SK-N-SH (cell line): ENCODE results near the gene UBA1. TPM values are rescaled to one million over a fixed set of nuclear protein-coding genes. Genes with fewer than 3 reads are reported as not detected.

Experiments used
- CTCF ChIA-PET: fragments of 300-600, 350-600 bp; formaldehyde crosslinking; extraction: SDS; loops from one replicate; lab custom pipeline; 2021; lab: Yijun Ruan, JAX
- POLR2A ChIA-PET: fragments of 350-600 bp; sonication (Branson Sonifier 250); formaldehyde crosslinking; extraction: SDS; loops from one replicate; lab custom pipeline; 2020; ENCODE audit warnings: antibody characterized with exemption, inconsistent platforms; lab: Yijun Ruan, JAX
- DNase-seq: peaks from one replicate; pipeline ENCODE4 v3.0.0; 2012
- H2AFZ ChIP-seq: fragments of 200-600 bp; sonication (generic); 2 replicates; pipeline ENCODE4 v1.8.1; 2016; ENCODE audit warnings: antibody characterized with exemption, mild to moderate bottlenecking, low read depth
- H3F3A ChIP-seq: fragments of 200-600 bp; sonication (generic); replicated peaks from 2 replicates; pipeline ENCODE3; 2016; ENCODE audit warnings: antibody characterized with exemption, mild to moderate bottlenecking; ENCODE audit not compliant: insufficient read depth
- H3K27ac ChIP-seq, 2 experiments: fragments of 200-500 bp in 1 of 2; fragments of 200-600 bp in 1 of 2; sonication (Bioruptor generic) in 1 of 2; sonication (generic), shearing (Covaris generic) in 1 of 2; 2 replicates each; pipeline versions ENCODE4 v1.5.1 to v1.6.1; 2014 to 2016; ENCODE audit warnings: low read depth in 2 of 2, inconsistent platforms in 1 of 2, low read length in 1 of 2, mild to moderate bottlenecking in 1 of 2, mixed read lengths in 1 of 2
- H3K27me3 ChIP-seq: fragments of 200-600 bp; sonication (generic), shearing (Covaris generic); 2 replicates; pipeline ENCODE4 v1.6.1; 2016; ENCODE audit warnings: mixed run types; ENCODE audit not compliant: insufficient read depth
- H3K36me3 ChIP-seq, 2 experiments: fragments of 200-500 bp in 1 of 2; fragments of 200-600 bp in 1 of 2; sonication (Bioruptor generic) in 1 of 2; sonication (generic) in 1 of 2; replicated peaks in 1 of 2; 2 replicates each; pipeline versions ENCODE3 to v1.5.1; 2014 to 2016; ENCODE audit warnings: low read length in 1 of 2, mild to moderate bottlenecking in 1 of 2; ENCODE audit not compliant: insufficient read depth in 2 of 2, control insufficient read depth in 1 of 2
- H3K4me1 ChIP-seq, 2 experiments: fragments of 200-500 bp in 1 of 2; fragments of 200-600 bp in 1 of 2; sonication (Bioruptor generic) in 1 of 2; sonication (generic), shearing (Covaris generic) in 1 of 2; 2 replicates each; pipeline versions ENCODE4 v1.5.1 to v1.6.1; 2014 to 2016; ENCODE audit warnings: low read depth in 1 of 2, low read length in 1 of 2, mixed run types in 1 of 2; ENCODE audit not compliant: insufficient read depth in 2 of 2, control insufficient read depth in 1 of 2
- H3K4me2 ChIP-seq: fragments of 200-600 bp; sonication (generic), shearing (Covaris generic); 2 replicates; pipeline ENCODE4 v1.6.1; 2017; ENCODE audit warnings: mixed run types
- H3K4me3 ChIP-seq, 2 experiments: fragments of 200-500 bp in 1 of 2; fragments of 200-600 bp in 1 of 2; sonication (Bioruptor generic) in 1 of 2; sonication (generic), shearing (Covaris generic) in 1 of 2; 2 replicates each; pipeline versions ENCODE4 v1.5.1 to v1.8.1; 2014 to 2016; ENCODE audit warnings: low read depth in 2 of 2, inconsistent platforms in 1 of 2, low read length in 1 of 2, mild to moderate bottlenecking in 1 of 2, mixed read lengths in 1 of 2, moderate library complexity in 1 of 2
- H3K79me2 ChIP-seq: fragments of 200-600 bp; sonication (generic); 2 replicates; pipeline ENCODE4 v1.8.1; 2017; ENCODE audit warnings: mild to moderate bottlenecking; ENCODE audit not compliant: insufficient read depth
- H3K9ac ChIP-seq: fragments of 200-600 bp; sonication (generic); 2 replicates; pipeline ENCODE4 v1.6.1; 2017; ENCODE audit warnings: mixed run types
- H3K9me2 ChIP-seq: fragments of 200-600 bp; sonication (generic); 2 replicates; pipeline ENCODE4 v1.6.1; 2017; ENCODE audit warnings: mixed run types
- H3K9me3 ChIP-seq: fragments of 200-600 bp; sonication (generic); 2 replicates; pipeline ENCODE4 v1.6.1; 2017; ENCODE audit warnings: mixed run types, mild to moderate bottlenecking, moderate library complexity
- H4K20me1 ChIP-seq: fragments of 200-600 bp; sonication (generic); 2 replicates; pipeline ENCODE4 v1.6.1; 2017; ENCODE audit warnings: mild to moderate bottlenecking, mixed run types; ENCODE audit not compliant: insufficient read depth
- ELF1 ChIP-seq: IDR thresholded peaks from 2 replicates; pipeline ENCODE4 v1.4.0; 2012
- EP300 ChIP-seq, 2 experiments: IDR thresholded peaks; 2 replicates each; pipeline versions ENCODE4 v1.4.0 to v1.6.1; 2012; ENCODE audit warnings: borderline replicate concordance in 1 of 2, low read depth in 1 of 2, low read length in 1 of 2
- EZH2phosphoT487 ChIP-seq: fragments of 200-600 bp; sonication (generic); IDR thresholded peaks from 2 replicates; pipeline ENCODE4 v1.6.1; 2017; ENCODE audit warnings: low read depth, mixed run types, mild to moderate bottlenecking, antibody characterized with exemption, moderate library complexity, borderline replicate concordance
- FOSL2 ChIP-seq: IDR thresholded peaks from 2 replicates; pipeline ENCODE4 v1.4.0; 2012; ENCODE audit warnings: low read depth, mild to moderate bottlenecking, moderate library complexity, borderline replicate concordance
- FOXJ3 ChIP-seq: sonication (generic); formaldehyde crosslinking; IDR thresholded peaks from 2 replicates; pipeline ENCODE4 v1.5.1; 2020; ENCODE audit warnings: mild to moderate bottlenecking, missing genetic modification reagents
- GABPA ChIP-seq: IDR thresholded peaks from 2 replicates; pipeline ENCODE4 v1.4.0; 2012; ENCODE audit warnings: low read depth, mild to moderate bottlenecking
- GATA2 ChIP-seq: sonication (generic); formaldehyde crosslinking; IDR thresholded peaks from 2 replicates; pipeline ENCODE4 v1.5.0; 2020; ENCODE audit warnings: mild to moderate bottlenecking, missing genetic modification reagents
- JUND ChIP-seq: IDR thresholded peaks from 2 replicates; pipeline ENCODE4 v1.4.0; 2012
- MEF2A ChIP-seq: IDR thresholded peaks from 2 replicates; pipeline ENCODE4 v1.4.0; 2012; ENCODE audit warnings: low read depth, borderline replicate concordance
- MXI1 ChIP-seq: IDR thresholded peaks from 2 replicates; pipeline ENCODE4 v1.6.1; 2012; ENCODE audit warnings: mild to moderate bottlenecking, low read depth, low read length, improper control_type of control experiment
- NRF1 ChIP-seq: IDR thresholded peaks from 2 replicates; pipeline ENCODE4 v1.6.1; 2012; ENCODE audit warnings: low read depth, mild to moderate bottlenecking, low read length
- RAD21 ChIP-seq: IDR thresholded peaks from 2 replicates; pipeline ENCODE4 v1.6.1; 2012; ENCODE audit warnings: mild to moderate bottlenecking, low read length
- RFX5 ChIP-seq: IDR thresholded peaks from 2 replicates; pipeline ENCODE4 v1.6.1; 2012; ENCODE audit warnings: mild to moderate bottlenecking, improper control_type of control experiment, low read length
- WGBS: methylation state at CpG from one replicate; pipeline ENCODE4 v1.1.6; 2017; ENCODE audit warnings: low lambda C conversion rate; 5-methylcytosine and 5-hydroxymethylcytosine counted together
- polyA plus RNA-seq, 3 experiments: library from polyadenylated mRNA; depleted of rRNA; stranded (reverse); fragments of >200 nt; gene quantifications; 2 replicates each; pipeline ENCODE4 v1.2.3, GENCODE V29; 2012
- TF ChIP-seq, protein P1 (sequence below): fragments of 200-600 bp; sonication (generic); IDR thresholded peaks from 2 replicates; pipeline ENCODE4 v1.6.1; 2017; ENCODE audit warnings: antibody characterized with exemption, mild to moderate bottlenecking, moderate library complexity
- TF ChIP-seq, protein P2 (sequence below): IDR thresholded peaks from 2 replicates; pipeline ENCODE4 v1.6.1; 2012; ENCODE audit warnings: mild to moderate bottlenecking, low read depth, low read length, moderate library complexity
- TF ChIP-seq, protein P3 (sequence below): fragments of 150-350 bp; IDR thresholded peaks from 2 replicates; pipeline ENCODE4 v1.6.1; 2017; ENCODE audit warnings: antibody characterized with exemption, low read length, low read depth, borderline replicate concordance
- TF ChIP-seq, protein P4 (sequence below): IDR thresholded peaks from 2 replicates; pipeline ENCODE4; 2012
- TF ChIP-seq, protein P5 (sequence below): IDR thresholded peaks from 2 replicates; pipeline ENCODE4 v1.4.0; 2012; ENCODE audit warnings: low read depth

Gene UBA1
- polyA plus RNA-seq, 1 of the 3 experiments (the other 2 are of a cell fraction) = 283 TPM

DNA sequence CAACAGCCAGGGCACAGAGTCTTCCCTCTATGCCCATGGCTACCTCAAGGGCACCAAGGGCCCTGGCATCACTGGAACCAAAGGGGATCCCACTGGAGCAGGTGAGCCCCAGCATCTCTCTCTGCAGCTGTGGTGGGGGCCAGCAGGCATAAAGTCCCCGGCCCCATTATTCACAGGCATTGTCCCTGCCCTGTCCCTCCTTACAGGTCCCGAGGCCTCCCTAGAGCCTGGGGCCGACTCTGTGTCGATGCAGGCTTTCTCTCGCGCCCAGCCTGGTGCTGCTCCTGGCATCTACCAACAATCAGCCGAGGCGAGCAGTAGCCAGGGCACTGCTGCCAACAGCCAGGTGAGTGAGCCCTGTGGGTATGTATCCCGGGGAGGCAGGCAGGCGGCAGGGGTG is 12.3 kb upstream of the UBA1 start:
- POLR2A ChIA-PET = no interaction called here
- CTCF ChIA-PET = interaction anchor here (1.0 kb wide), 1 partner anchor 342 kb away, joined by 3 read pairs; no protein-coding TSS in a partner anchor
- WGBS = 62% methylated on average over 4 of the region's 10 CpGs

DNA sequence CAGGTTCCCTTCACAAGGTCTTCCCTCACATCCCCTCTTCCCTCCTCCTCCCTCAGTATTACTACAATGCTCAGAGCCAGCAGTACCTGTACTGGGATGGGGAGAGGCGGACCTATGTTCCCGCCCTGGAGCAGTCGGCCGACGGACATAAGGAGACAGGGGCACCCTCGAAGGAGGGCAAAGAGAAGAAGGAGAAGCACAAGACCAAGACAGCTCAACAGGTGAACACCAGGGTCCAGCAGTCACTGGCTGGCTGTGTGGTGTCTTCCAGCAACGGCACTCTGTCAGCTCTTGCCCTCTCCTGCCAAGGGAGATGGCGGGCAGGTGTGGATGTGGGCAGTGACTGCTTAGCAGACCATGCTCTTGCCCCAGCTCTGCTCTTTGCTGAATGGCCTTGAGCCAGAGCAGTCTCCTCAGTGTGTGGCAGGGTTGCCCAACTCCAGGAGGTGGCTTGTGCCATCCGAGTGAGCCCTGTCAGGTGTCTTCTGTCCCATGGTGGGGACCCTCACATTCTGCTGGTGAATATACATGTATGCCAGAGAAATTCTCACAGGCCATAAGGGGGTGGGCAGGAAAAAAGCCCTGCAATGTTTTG is 11.4 kb upstream of the UBA1 start:
- no peaks in the 10 kb centered on the region for H3K4me1 ChIP-seq
- peaks cover 0 to 18% of the 10 kb centered on the region in 2 experiments for H3K36me3 ChIP-seq
- no peak overlapping the region for H3K4me2 ChIP-seq
- no peaks in the 10 kb centered on the region for H3K9me2 ChIP-seq
- no peaks in the 10 kb centered on the region for H3K9me3 ChIP-seq
- no peaks in the 10 kb centered on the region for H3F3A ChIP-seq
- no peak overlapping the region for H3K27ac ChIP-seq
- 65% methylated on average over 8 of the region's 9 CpGs for WGBS
- DNase-seq = no peak
- no peak overlapping the region for H3K9ac ChIP-seq
- H2AFZ ChIP-seq = no peak overlapping the region
- TF ChIP-seq, protein P1, sequence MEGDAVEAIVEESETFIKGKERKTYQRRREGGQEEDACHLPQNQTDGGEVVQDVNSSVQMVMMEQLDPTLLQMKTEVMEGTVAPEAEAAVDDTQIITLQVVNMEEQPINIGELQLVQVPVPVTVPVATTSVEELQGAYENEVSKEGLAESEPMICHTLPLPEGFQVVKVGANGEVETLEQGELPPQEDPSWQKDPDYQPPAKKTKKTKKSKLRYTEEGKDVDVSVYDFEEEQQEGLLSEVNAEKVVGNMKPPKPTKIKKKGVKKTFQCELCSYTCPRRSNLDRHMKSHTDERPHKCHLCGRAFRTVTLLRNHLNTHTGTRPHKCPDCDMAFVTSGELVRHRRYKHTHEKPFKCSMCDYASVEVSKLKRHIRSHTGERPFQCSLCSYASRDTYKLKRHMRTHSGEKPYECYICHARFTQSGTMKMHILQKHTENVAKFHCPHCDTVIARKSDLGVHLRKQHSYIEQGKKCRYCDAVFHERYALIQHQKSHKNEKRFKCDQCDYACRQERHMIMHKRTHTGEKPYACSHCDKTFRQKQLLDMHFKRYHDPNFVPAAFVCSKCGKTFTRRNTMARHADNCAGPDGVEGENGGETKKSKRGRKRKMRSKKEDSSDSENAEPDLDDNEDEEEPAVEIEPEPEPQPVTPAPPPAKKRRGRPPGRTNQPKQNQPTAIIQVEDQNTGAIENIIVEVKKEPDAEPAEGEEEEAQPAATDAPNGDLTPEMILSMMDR = no peak
- TF ChIP-seq MEF2A (no peak), JUND (no peak), GABPA (no peak), EP300 (IDR thresholded peaks at IDR 0.05; ENCODE audit: borderline replicate concordance in 1 of 2, low read depth in 1 of 2, low read length in 1 of 2) (no peak), FOXJ3 (CRISPR knock-in tag) (no peak), EZH2phosphoT487 (no peak), ELF1 (no peak), GATA2 (no peak), RFX5 (no peak), FOSL2 (no peak)
- TF ChIP-seq, protein P2, sequence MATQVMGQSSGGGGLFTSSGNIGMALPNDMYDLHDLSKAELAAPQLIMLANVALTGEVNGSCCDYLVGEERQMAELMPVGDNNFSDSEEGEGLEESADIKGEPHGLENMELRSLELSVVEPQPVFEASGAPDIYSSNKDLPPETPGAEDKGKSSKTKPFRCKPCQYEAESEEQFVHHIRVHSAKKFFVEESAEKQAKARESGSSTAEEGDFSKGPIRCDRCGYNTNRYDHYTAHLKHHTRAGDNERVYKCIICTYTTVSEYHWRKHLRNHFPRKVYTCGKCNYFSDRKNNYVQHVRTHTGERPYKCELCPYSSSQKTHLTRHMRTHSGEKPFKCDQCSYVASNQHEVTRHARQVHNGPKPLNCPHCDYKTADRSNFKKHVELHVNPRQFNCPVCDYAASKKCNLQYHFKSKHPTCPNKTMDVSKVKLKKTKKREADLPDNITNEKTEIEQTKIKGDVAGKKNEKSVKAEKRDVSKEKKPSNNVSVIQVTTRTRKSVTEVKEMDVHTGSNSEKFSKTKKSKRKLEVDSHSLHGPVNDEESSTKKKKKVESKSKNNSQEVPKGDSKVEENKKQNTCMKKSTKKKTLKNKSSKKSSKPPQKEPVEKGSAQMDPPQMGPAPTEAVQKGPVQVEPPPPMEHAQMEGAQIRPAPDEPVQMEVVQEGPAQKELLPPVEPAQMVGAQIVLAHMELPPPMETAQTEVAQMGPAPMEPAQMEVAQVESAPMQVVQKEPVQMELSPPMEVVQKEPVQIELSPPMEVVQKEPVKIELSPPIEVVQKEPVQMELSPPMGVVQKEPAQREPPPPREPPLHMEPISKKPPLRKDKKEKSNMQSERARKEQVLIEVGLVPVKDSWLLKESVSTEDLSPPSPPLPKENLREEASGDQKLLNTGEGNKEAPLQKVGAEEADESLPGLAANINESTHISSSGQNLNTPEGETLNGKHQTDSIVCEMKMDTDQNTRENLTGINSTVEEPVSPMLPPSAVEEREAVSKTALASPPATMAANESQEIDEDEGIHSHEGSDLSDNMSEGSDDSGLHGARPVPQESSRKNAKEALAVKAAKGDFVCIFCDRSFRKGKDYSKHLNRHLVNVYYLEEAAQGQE = no peak
- TF ChIP-seq, protein P3, sequence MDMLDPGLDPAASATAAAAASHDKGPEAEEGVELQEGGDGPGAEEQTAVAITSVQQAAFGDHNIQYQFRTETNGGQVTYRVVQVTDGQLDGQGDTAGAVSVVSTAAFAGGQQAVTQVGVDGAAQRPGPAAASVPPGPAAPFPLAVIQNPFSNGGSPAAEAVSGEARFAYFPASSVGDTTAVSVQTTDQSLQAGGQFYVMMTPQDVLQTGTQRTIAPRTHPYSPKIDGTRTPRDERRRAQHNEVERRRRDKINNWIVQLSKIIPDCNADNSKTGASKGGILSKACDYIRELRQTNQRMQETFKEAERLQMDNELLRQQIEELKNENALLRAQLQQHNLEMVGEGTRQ = no peak
- TF ChIP-seq, protein P4, sequence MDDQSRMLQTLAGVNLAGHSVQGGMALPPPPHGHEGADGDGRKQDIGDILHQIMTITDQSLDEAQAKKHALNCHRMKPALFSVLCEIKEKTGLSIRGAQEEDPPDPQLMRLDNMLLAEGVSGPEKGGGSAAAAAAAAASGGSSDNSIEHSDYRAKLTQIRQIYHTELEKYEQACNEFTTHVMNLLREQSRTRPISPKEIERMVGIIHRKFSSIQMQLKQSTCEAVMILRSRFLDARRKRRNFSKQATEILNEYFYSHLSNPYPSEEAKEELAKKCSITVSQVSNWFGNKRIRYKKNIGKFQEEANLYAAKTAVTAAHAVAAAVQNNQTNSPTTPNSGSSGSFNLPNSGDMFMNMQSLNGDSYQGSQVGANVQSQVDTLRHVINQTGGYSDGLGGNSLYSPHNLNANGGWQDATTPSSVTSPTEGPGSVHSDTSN = no peak
- TF ChIP-seq, protein P5, sequence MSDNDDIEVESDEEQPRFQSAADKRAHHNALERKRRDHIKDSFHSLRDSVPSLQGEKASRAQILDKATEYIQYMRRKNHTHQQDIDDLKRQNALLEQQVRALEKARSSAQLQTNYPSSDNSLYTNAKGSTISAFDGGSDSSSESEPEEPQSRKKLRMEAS = no peak
- POLR2A ChIA-PET = no interaction called here
- CTCF ChIA-PET = interaction anchor here (1.0 kb wide), 1 partner anchor 341 kb away, joined by 3 read pairs; no protein-coding TSS in a partner anchor
- H3K79me2 ChIP-seq = no peaks in the 10 kb centered on the region
- no peak overlapping the region for H3K4me3 ChIP-seq
- H3K27me3 ChIP-seq = peaks cover 38% of the 10 kb centered on the region; the same call in 1 of the 2 replicates
- H4K20me1 ChIP-seq = no peaks in the 10 kb centered on the region

More for the DNA sequence above, 12.3 kb upstream of the UBA1 start:
- H3K4me1 ChIP-seq = no peaks in the 10 kb centered on the region
- H3K9me3 ChIP-seq = no peaks in the 10 kb centered on the region
- peaks cover 38% of the 10 kb centered on the region; the same call in 1 of the 2 replicates for H3K27me3 ChIP-seq
- no peak overlapping the region for H3K9ac ChIP-seq
- H3K27ac ChIP-seq = no peak overlapping the region
- no peak overlapping the region for H2AFZ ChIP-seq
- TF ChIP-seq NRF1 (no peak), MXI1 (no peak), RAD21 (no peak)
- no peaks in the 10 kb centered on the region for H3K9me2 ChIP-seq
- H3K4me3 ChIP-seq = no peak overlapping the region; a peak in 1 of 4 replicates
- no peaks in the 10 kb centered on the region for H4K20me1 ChIP-seq
- no peak for DNase-seq
- H3K79me2 ChIP-seq = no peaks in the 10 kb centered on the region
- H3F3A ChIP-seq = no peaks in the 10 kb centered on the region
- no peak overlapping the region for H3K4me2 ChIP-seq
- H3K36me3 ChIP-seq = peaks cover 0 to 21% of the 10 kb centered on the region in 2 experiments
